ENCODE data around the gene ATAT1. TPM values are rescaled to one million over a fixed set of nuclear protein-coding genes. Genes with fewer than 3 reads are reported as not detected.

The ATAT1 gene
- total and polyA plus RNA-seq, 2 of the 13 experiments (the other 11 are each of a cell fraction or from before 2014, with no cell fraction given), result 9.2 to 23.6 TPM

- no peak for TF ChIP-seq RARG (CRISPR knock-in tag; IDR thresholded peaks at IDR 0.05; ENCODE audit: low read depth)
- peak; percentile 81; the same call in 1 of the 2 replicates for TF ChIP-seq MED13 (CRISPR knock-in tag; IDR thresholded peaks at IDR 0.05)
- peak; percentile 44; the same call in 1 of the 2 replicates for TF ChIP-seq ZNF281 (CRISPR knock-in tag; IDR thresholded peaks at IDR 0.05; ENCODE audit: borderline replicate concordance)
- no peak; the same call in 1 of the 2 replicates for TF ChIP-seq MEIS2 (CRISPR knock-in tag; IDR thresholded peaks at IDR 0.05)
- TF ChIP-seq GABPA (IDR thresholded peaks at IDR 0.05; ENCODE audit: low read depth, low read length), result no peak
- peak; percentile 83 for TF ChIP-seq GABPA (CRISPR knock-in tag; IDR thresholded peaks at IDR 0.05; ENCODE audit: low read depth)
- TF ChIP-seq SKIL (CRISPR knock-in tag; IDR thresholded peaks at IDR 0.05; ENCODE audit: borderline replicate concordance), result 0 out of 2 replicates have a peak, but pooled peaks have one; percentile 25
- peak in 1 of 2 experiments; percentile 65; a peak in 1 of 4 replicates for TF ChIP-seq REST (IDR thresholded peaks at IDR 0.05; ENCODE audit: borderline replicate concordance in 1 of 2, low read depth in 1 of 2, low read length in 2 of 2)
- TF ChIP-seq LRRFIP1 (CRISPR knock-in tag; conservative IDR thresholded peaks at IDR 0.05), result no peak
- TF ChIP-seq RFXAP (CRISPR knock-in tag; IDR thresholded peaks at IDR 0.05; ENCODE audit: borderline replicate concordance), result peak; percentile 67; the same call in 1 of the 2 replicates
- peak; percentile 3; the same call in 1 of the 2 replicates for TF ChIP-seq ZNF605 (CRISPR knock-in tag; IDR thresholded peaks at IDR 0.05)
- TF ChIP-seq TRAFD1 (CRISPR knock-in tag; IDR thresholded peaks at IDR 0.05; ENCODE audit: borderline replicate concordance), result peak; percentile 94; the same call in 1 of the 2 replicates
- TF ChIP-seq ZNF558 (CRISPR knock-in tag; IDR thresholded peaks at IDR 0.05; ENCODE audit: borderline replicate concordance), result no peak
- TF ChIP-seq MXI1 (IDR thresholded peaks at IDR 0.05; ENCODE audit: borderline replicate concordance, low read depth, low read length), result peak; percentile 98
Observed at GRCh38 chr6:30617565-30618269, 9.0 kb upstream of the ATAT1 start, which contains the start of gene MRPS18B (continued).
